GM18868 (cell line): Measurements from ENCODE around the gene PC.
"Not testable (repeated sequence)": the region's sequence is repeated elsewhere in the genome, so short reads cannot be mapped to it uniquely, and the experiment has no call there.

Experiments
- ATAC-seq: cut with Tn5 transposase; IDR thresholded peaks from one replicate; pipeline ENCODE4 v1.9.1; 2021; ENCODE audit warnings: mild to moderate bottlenecking, moderate library complexity; ENCODE audit not compliant: unreplicated experiment

Gene PC

GRCh38 chr11:66981976-66982578 lies 23.9 kb upstream of the PC start:
- no peak for ATAC-seq

- no peak for ATAC-seq
These were observed 21.3 kb upstream of the PC start for GRCh38 chr11:66979336-66979980.

- ATAC-seq = no peak
These were observed 20.5 kb upstream of the PC start for GRCh38 chr11:66978717-66979116.

- no peak for ATAC-seq
These were observed 20.0 kb upstream of the PC start for GRCh38 chr11:66978229-66978628.

- no peak for ATAC-seq
These were observed 18.7 kb upstream of the PC start for GRCh38 chr11:66976925-66977324.

GRCh38 chr11:66976028-66976467 lies 17.9 kb upstream of the PC start:
- no peak for ATAC-seq

DNA sequence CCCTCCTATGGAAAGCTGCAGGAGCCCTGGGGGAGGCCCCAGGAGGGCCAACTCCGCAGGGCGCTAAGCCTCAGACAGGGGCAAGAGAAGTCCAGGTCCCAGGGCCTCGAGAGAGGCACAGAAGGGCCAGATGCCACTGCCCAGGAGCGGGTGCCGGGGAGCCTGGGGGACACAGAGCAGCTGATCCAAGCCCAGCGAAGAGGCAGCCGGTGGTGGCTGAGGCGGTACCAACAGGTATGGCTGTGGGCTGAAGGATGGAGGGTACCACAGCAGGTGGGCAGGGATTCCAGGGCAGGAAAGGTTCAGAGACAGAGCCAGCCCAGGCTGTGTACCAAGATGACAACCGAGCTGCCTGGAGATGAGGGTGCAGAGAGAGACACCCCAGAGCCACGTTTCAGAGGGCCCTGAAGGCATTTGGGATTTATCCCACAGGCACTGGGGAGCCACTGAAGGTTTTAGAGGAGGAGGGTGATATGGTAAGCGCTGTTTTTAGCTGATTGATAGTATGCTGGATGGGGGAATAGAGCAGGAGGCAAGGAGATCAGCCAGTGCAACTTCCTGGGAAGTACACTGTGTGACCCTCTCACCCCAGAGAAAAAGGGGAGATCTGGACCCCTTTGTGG lies 17.3 kb upstream of the PC start:
- no peak for ATAC-seq

DNA sequence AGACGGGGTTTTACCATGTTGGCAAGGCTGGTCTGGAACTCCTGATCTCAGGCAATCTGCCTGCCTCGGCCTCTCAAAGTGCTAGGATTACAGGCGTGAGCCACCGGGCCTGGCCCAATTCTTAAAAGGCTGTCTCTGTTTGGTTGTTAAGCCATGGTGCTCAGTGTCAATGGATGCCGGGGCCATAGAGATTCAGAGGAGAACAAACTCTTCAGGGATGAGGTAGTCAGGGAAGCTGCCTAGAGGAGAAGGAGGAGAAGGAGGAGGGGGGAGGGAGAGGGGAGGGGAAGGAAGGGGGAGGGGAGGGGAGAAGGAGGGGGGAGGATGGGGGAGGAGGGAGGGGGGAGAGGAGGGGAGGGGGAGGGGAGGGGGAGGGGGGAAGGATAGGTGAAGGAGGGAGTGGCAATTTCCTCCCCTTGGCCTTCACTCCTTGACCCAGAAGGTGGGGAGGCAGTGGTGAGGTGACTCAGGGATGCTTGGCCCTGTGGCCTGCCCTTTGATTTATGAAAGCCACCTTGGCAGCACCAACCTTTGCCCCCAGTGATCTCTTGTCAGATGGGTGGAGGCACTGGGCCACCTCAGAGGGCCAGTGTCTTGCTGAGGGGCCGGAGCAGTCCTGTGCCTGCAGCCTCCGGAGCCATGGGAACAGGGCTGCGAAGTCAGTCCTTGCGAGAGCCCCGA lies 16.7 kb upstream of the PC start, which contains the start of gene C11orf86:
TSS of gene C11orf86 (plus strand) at position 581 of the 681 bp plus-strand sequence. CDS start at position 640, 59 bp downstream.
- no peak for ATAC-seq

DNA sequence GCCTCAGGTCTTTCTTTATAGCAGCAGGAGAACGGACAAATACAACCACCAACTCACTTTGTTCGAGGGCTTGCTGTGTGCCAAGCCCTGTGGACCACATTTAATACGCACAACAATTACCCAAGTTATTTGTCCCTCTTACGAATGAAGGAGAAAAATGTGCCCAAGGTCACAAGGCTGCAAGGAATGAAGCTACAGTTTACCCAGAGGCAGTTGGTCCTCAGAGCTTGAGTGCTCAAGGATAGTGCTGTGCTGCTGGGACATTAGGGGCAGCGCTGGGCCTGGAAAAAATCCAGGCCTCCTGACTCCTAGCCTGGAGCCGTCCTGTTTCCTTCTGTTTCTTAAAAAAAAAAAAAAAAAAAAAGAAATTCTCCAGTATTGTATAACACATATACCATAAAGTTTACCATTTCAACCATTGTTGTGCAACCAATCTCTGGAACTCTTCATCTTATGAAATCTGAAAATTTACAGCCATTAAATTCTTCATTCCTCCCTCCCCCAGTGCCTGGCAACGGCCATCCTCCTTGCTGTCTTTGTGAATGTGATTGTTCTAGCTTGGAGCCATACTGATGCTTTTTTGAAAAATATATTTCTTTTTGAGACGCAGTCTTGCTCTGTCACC lies 15.9 kb upstream of the PC start:
- ATAC-seq = no peak

GRCh38 chr11:66971488-66971887 lies 13.3 kb upstream of the PC start:
- ATAC-seq = no peak

- ATAC-seq = no peak
These were observed 12.7 kb upstream of the PC start for GRCh38 chr11:66970807-66971442.

- ATAC-seq = no peak
These were observed 12.2 kb upstream of the PC start for GRCh38 chr11:66970371-66970806.

- no peak for ATAC-seq
These were observed 11.5 kb upstream of the PC start for GRCh38 chr11:66969584-66970225.

- no peak for ATAC-seq
These were observed 9.7 kb upstream of the PC start for GRCh38 chr11:66967670-66968425.

DNA sequence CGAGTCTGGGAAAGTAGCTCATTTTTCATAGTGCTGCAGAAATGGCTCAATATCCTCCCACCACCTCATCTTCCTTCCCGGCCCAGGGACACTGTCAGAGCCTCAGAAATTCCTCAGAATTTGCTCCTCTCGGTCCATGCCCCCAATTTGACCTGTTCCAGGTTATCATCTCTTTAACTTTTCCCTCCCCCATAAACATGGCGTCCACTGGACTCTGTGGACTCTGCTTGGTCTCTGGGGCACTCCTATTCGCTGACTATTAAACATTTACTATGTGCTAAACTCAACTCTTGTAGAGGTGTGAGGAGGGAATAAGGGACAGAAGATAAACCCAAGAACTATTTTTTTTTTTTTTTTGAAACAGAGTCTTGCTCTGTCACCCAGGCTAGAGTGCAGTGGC lies 8.2 kb upstream of the PC start:
- no peak for ATAC-seq

DNA sequence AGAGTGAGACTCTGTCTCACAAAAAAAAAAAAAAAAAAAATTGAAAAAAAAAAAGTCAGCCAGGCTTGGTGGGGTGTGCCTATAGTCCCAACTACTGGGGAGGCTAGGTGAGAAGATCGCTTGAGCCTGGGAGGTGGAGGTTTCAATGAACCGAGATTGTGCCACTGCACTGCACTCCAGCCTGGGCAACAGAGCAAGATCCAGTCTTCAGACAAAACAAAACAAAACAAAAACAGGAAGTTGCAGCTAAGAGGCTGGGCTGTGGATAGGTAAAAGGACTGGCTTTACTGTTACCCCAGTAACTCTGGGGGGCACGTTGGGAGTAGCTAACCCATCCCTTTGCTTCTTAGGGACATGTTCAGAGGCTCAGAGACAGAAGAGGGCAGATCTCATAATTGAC lies 6.3 kb upstream of the PC start:
- ATAC-seq = no peak

DNA sequence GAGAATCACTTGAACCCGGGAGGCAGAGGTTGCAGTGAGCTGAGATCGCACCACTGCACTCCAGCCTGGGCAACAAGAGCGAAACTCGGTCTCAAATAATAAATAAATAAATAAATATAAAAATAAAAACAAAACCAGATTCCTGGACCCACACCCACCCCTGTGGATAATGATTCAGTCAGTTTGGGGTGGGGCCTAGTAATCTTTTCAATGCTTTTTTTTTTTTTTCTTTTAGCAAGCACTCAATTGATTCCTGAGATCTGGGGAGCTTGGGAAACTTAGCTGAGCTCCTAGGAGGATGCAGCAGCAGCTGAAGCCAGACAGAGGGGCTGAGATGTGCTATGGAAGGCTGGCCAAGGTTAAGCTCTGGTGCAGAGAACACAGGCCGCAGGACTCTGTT lies 4.6 kb upstream of the PC start:
- no peak for ATAC-seq

DNA sequence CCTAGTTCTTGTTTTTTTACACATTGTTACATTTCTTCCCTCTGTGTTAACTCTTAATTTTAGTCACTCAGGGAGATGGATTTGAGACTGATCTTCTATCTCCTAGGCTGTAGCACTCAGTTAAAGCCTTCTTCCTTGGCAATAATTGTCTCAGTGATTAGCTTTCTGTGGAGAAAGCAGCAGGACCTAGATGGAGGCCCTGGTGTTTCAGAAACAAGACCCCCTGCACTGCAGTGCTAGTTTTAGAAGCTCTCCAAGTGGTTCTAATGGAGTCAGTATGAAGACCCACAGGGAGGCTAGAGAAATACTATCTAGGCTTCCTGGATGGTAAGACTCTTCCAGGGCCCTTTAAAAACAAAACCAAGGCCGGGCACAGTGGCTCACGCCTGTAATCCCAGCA lies 4.1 kb upstream of the PC start:
- ATAC-seq = no peak

DNA sequence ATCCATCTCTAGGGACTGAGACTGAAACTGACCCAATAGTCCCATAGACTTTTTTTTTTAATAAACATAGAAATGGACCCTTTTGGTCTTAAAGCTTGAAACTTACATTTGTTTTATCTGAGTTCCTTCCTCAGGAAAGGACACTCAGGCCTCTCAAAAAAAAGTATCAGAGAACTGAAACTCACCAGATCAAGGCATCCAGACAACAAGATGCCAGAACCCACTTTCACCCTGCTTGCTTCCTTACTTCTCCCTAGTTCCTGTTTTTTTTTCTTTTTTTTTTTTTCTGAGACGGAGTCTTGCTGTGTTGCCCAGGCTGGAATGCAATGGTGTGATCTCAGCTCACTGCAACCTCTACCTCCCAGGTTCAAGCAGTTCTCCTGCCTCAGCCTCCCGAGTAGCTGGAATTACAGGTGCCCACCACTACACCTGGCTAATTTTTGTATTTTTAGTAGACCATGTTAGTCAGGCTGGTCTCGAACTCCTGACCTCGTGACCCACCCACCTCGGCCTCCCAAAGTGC lies 3.6 kb upstream of the PC start:
- ATAC-seq = not testable (repeated sequence)

GRCh38 chr11:66958956-66959274 lies 732 bp upstream of the PC start:
- no peak for ATAC-seq
